NB4 (cell line): ENCODE measurements around the gene KCNAB1.

Source experiments
- CTCF ChIP-seq: IDR thresholded peaks from one replicate; pipeline ENCODE4 v1.5.1; 2012; ENCODE audit warnings: low read depth, low read length
- POLR2A ChIP-seq: IDR thresholded peaks from 2 replicates; pipeline ENCODE4 v1.6.1; 2011; ENCODE audit warnings: mild to moderate bottlenecking; ENCODE audit not compliant: insufficient read length; ENCODE audit errors: extremely low read depth
- TF ChIP-seq, protein P1 (sequence below): IDR thresholded peaks from 2 replicates; pipeline ENCODE4 v1.6.1; 2011; ENCODE audit warnings: low read depth, low read length

GRCh38 chr3:156366559-156366958 lies 246.2 kb downstream of the KCNAB1 start:
- TF ChIP-seq CTCF (no peak), POLR2A (no peak)
- TF ChIP-seq, protein P1, sequence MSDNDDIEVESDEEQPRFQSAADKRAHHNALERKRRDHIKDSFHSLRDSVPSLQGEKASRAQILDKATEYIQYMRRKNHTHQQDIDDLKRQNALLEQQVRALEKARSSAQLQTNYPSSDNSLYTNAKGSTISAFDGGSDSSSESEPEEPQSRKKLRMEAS, result no peak
